NCI-H2029 (cell line): ENCODE data around the gene SACM1L.
A peak's percentile ranks its signal among the peaks of the same experiment; 100 is the strongest.

Experiments used
- DNase-seq: peaks from one replicate; lab custom pipeline; 2025; lab: John Stamatoyannopoulos, UW

SACM1L gene

GRCh38 chr3:45688882-45689786 is at the start of gene SACM1L:
Gene SACM1L, plus strand, starts transcription at chr3:45689396. Its CDS starts 70 bp downstream, at chr3:45689466.
- DNase-seq = peak; percentile 99

- no peak for DNase-seq
Observed at GRCh38 chr3:45640091-45640507, 49.1 kb upstream of the SACM1L start.

- peak; percentile 49 for DNase-seq
Observed at GRCh38 chr3:45640724-45641361, 48.4 kb upstream of the SACM1L start.

GRCh38 chr3:45641756-45642155 is 47.4 kb upstream of the SACM1L start:
- no peak for DNase-seq

- peak; percentile 86 for DNase-seq
Observed at GRCh38 chr3:45642731-45643152, 46.5 kb upstream of the SACM1L start.

- DNase-seq = peak; percentile 20
Observed at GRCh38 chr3:45644063-45644790, 45.0 kb upstream of the SACM1L start.

GRCh38 chr3:45644791-45645201 is 44.4 kb upstream of the SACM1L start:
- no peak for DNase-seq

GRCh38 chr3:45646051-45646585 is 43.1 kb upstream of the SACM1L start:
- no peak for DNase-seq

GRCh38 chr3:45647148-45647619 is 42.0 kb upstream of the SACM1L start:
- peak; percentile 22 for DNase-seq

- no peak for DNase-seq
Observed at GRCh38 chr3:45653205-45653604, 36.0 kb upstream of the SACM1L start.

- no peak for DNase-seq
Observed at GRCh38 chr3:45654397-45654944, 34.7 kb upstream of the SACM1L start.

- DNase-seq = no peak
Observed at GRCh38 chr3:45655906-45656305, 33.3 kb upstream of the SACM1L start.

- peak; percentile 89 for DNase-seq
Observed at GRCh38 chr3:45656575-45657363, 32.4 kb upstream of the SACM1L start.

- DNase-seq = no peak
Observed at GRCh38 chr3:45657853-45658252, 31.3 kb upstream of the SACM1L start.

- DNase-seq = peak; percentile 77
Observed at GRCh38 chr3:45659661-45660566, 29.3 kb upstream of the SACM1L start.

- no peak for DNase-seq
Observed at GRCh38 chr3:45660567-45660901, 28.7 kb upstream of the SACM1L start.

GRCh38 chr3:45664578-45664977 is 24.6 kb upstream of the SACM1L start:
- DNase-seq = no peak

- peak; percentile 93 for DNase-seq
Observed at GRCh38 chr3:45665101-45665572, 24.1 kb upstream of the SACM1L start.

- no peak for DNase-seq
Observed at GRCh38 chr3:45666757-45667431, 22.3 kb upstream of the SACM1L start.
